CD4-positive, alpha-beta T cell (primary cell): Measurements from ENCODE around the gene CTDSP1. TPM values are rescaled to one million over a fixed set of nuclear protein-coding genes. Genes with fewer than 3 reads are reported as not detected.

Experiments
- ATAC-seq: fragments of 200-7000 bp; cut with Tn5 transposase; one replicate; pipeline ENCODE4 v1.10.0; 2022; ENCODE audit warnings: mild to moderate bottlenecking; ENCODE audit not compliant: poor library complexity
- CTCF ChIA-PET: fragments of 350-600 bp; sonication (Branson Sonifier 250); formaldehyde crosslinking; loops from one replicate; lab custom pipeline; 2021; ENCODE audit warnings: antibody characterized with exemption, inconsistent platforms; lab: Charles Lee
- POLR2A ChIA-PET: fragments of 350-600 bp; sonication (Branson Sonifier 250); formaldehyde crosslinking; loops from one replicate; lab custom pipeline; 2021; ENCODE audit warnings: antibody characterized with exemption, inconsistent platforms; lab: Charles Lee
- DNase-seq, 14 experiments: peaks; one replicate each; pipeline ENCODE4 v3.0.0-alpha.2; 2013 to 2020; ENCODE audit warnings: mixed read lengths in 2 of 14
- H3K27ac ChIP-seq, 2 donors: one replicate each; pipeline versions ENCODE4 v1.5.1 to v1.7.0; 2013; ENCODE audit warnings: low read length in 2 of 2, low read depth in 1 of 2, mild to moderate bottlenecking in 1 of 2
- H3K27me3 ChIP-seq, 2 experiments: 1 replicate in 1 of 2; 2 replicates in 1 of 2; pipeline versions ENCODE4 v1.6.1 to v1.7.0; 2013; ENCODE audit warnings: low read length in 2 of 2, control low read depth in 1 of 2, mild to moderate bottlenecking in 1 of 2, moderate library complexity in 1 of 2; ENCODE audit not compliant: insufficient read depth in 2 of 2, control insufficient read depth in 1 of 2
- H3K36me3 ChIP-seq: one replicate; pipeline ENCODE4 v1.6.1; 2013; ENCODE audit warnings: low read length, control low read depth; ENCODE audit not compliant: insufficient read depth
- H3K4me1 ChIP-seq: one replicate; pipeline ENCODE4 v1.6.1; 2013; ENCODE audit warnings: low read length, control low read depth; ENCODE audit not compliant: insufficient read depth
- H3K4me3 ChIP-seq: one replicate; pipeline ENCODE4 v1.5.1; 2013; ENCODE audit warnings: mild to moderate bottlenecking, low read length, moderate library complexity
- H3K9me3 ChIP-seq, 2 experiments: 1 replicate in 1 of 2; 2 replicates in 1 of 2; pipeline versions ENCODE4 v1.6.1 to v1.7.0; 2013; ENCODE audit warnings: low read length in 2 of 2, mild to moderate bottlenecking in 2 of 2, control low read depth in 1 of 2, moderate library complexity in 1 of 2; ENCODE audit not compliant: control insufficient read depth in 1 of 2, insufficient read depth in 1 of 2
- H3K27ac Mint-ChIP-seq: one replicate; pipeline ENCODE4 v1.8.0; 2020; ENCODE audit warnings: mixed read lengths
- H3K27me3 Mint-ChIP-seq: one replicate; pipeline ENCODE4 v1.8.0; 2021; ENCODE audit warnings: mixed read lengths
- H3K36me3 Mint-ChIP-seq: one replicate; pipeline ENCODE4 v1.8.0; 2021; ENCODE audit warnings: low read depth, mixed read lengths
- H3K4me1 Mint-ChIP-seq: one replicate; pipeline ENCODE4 v1.8.0; 2021; ENCODE audit warnings: low read depth, mixed read lengths
- H3K4me3 Mint-ChIP-seq: one replicate; pipeline ENCODE4 v1.8.0; 2020; ENCODE audit warnings: mild to moderate bottlenecking, mixed read lengths
- H3K9me3 Mint-ChIP-seq: one replicate; pipeline ENCODE4 v1.8.0; 2020; ENCODE audit warnings: mixed read lengths
- intact Hi-C, 2 experiments: fragments of 100-400 bp; cut with DNase I in 1 of 2; cut with micrococcal nuclease in 1 of 2; formaldehyde crosslinking; loops; one replicate each; pipeline versions ENCODE4 v1.15.1 to v1.9.0; 2023 to 2025; cut with DNase I, micrococcal nuclease
- total RNA-seq, 174 experiments: library from RNA in 2 of 174; stranded (reverse) in 2 of 174; gene quantifications; one replicate each; pipeline ENCODE4 v1.2.3 and lab custom pipeline; 2021 to 2026
- TF ChIP-seq, protein P1 (sequence below): fragments of 200-600 bp; IDR thresholded peaks from one replicate; pipeline ENCODE4 v1.8.0; 2022; ENCODE audit warnings: antibody characterized with exemption, mild to moderate bottlenecking

The CTDSP1 gene
- total RNA-seq, 2 experiments from 2014 or later, result 70.5 to 76.8 TPM

DNA sequence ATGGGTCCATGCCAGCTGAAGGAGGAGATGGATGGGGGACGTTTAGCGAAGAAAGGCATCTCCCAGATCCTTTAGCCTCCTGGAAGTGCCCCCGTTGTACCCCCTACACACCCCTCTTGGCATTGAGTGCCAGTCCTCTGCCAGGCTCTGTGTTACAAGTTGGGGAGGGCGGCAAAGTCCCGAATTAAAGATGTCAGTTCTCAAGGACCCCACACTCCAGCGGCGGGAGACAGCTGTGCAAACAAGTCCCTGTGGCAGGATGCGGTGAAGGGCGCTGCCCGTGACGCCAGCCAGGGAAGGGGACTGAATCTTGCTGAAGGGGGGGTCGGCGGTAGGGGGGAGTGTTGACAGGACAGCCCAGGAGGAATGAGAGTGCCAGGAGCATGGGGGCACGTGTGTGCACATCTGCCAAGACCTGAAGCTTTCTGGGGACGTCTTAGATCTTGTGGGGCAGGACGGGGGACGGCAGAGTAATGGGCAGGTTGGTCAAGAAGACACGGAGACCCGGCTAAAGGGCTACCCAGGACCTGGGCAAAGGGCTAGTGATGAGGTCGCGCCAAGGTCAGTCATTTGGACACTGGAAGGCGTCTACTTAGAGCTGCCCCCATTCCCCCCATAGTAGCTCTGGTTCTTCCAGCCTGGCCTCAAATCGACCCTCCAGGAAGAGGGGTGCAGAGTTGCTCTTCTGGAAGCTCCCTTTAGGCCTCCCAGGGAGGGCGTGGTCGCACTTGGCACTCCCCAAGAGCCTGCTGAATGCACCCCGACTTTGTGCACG lies 2.8 kb upstream of the CTDSP1 start:
- Mint-ChIP-seq H3K36me3 (peaks cover 32% of the 10 kb centered on the region), H3K4me3 (peak overlapping the region; percentile 94), H3K27me3 (no peaks in the 10 kb centered on the region), H3K4me1 (peaks cover 48% of the 10 kb centered on the region), H3K27ac (peak overlapping the region; percentile 99), H3K9me3 (no peaks in the 10 kb centered on the region)
- peak; percentile 28 for ATAC-seq
- ChIA-PET CTCF (interaction anchor here (0.6 to 3.2 kb wide), 22 partner anchors 7 to 313 kb away, joined by 3 to 22 read pairs (median 5); partner anchors contain the start of genes AAMP, CATIP, CXCR1 and PNKD), POLR2A (interaction anchor here (0.6 to 4.9 kb wide), 25 partner anchors 8 to 991 kb away, joined by 3 to 74 read pairs (median 4); partner anchors contain the start of genes AAMP, ANKZF1, ARPC2 and ATG9A)
- H3K9me3 ChIP-seq, result no peaks in the 10 kb centered on the region
- peaks cover 66% of the 10 kb centered on the region for H3K4me1 ChIP-seq
- peaks cover 6% of the 10 kb centered on the region for H3K36me3 ChIP-seq
- H3K4me3 ChIP-seq, result peak overlapping the region; percentile 71
- TF ChIP-seq, protein P1, sequence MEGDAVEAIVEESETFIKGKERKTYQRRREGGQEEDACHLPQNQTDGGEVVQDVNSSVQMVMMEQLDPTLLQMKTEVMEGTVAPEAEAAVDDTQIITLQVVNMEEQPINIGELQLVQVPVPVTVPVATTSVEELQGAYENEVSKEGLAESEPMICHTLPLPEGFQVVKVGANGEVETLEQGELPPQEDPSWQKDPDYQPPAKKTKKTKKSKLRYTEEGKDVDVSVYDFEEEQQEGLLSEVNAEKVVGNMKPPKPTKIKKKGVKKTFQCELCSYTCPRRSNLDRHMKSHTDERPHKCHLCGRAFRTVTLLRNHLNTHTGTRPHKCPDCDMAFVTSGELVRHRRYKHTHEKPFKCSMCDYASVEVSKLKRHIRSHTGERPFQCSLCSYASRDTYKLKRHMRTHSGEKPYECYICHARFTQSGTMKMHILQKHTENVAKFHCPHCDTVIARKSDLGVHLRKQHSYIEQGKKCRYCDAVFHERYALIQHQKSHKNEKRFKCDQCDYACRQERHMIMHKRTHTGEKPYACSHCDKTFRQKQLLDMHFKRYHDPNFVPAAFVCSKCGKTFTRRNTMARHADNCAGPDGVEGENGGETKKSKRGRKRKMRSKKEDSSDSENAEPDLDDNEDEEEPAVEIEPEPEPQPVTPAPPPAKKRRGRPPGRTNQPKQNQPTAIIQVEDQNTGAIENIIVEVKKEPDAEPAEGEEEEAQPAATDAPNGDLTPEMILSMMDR, result no peak
- peak overlapping the region; percentile 93 to 96 for H3K27ac ChIP-seq
- DNase-seq, result peak; percentile 58 to 92 (median 78)
- intact Hi-C loops, result loop anchor here (1.0 to 10.0 kb wide), 10 partner anchors 9 to 780 kb away; partner anchors contain the start of genes AAMP (in 2 of the 2), PNKD (in 2 of the 2), ARPC2 (in 1 of the 2) and CATIP (in 1 of the 2)
- H3K27me3 ChIP-seq, result no peaks in the 10 kb centered on the region

DNA sequence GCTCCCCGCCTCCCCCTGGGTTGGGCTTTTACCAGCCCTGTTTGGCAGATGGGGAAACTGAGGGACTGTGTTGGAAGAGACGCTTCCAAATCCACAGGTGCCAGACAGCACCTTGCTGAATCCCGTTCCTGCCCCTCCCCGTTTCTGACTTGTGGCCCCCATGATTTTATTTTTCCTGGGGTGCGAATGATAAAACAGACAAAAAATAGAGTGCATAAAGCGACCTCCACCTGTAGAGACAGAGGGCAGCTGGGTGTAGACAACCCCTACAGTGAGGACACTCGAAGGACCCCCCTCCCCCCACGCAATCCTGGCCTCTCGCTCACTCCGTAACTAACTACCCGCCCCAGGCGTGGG lies 2.2 kb upstream of the CTDSP1 start:
- intact Hi-C loops, result loop anchor here (5.0 to 10.0 kb wide), 6 partner anchors 40 to 780 kb away; partner anchors contain the start of genes ARPC2 (in 1 of the 2), CATIP (in 1 of the 2), CNPPD1 (in 1 of the 2) and RETREG2 (in 1 of the 2)
- Histone ChIP-seq H3K36me3 (peaks cover 11% of the 10 kb centered on the region), H3K4me1 (peaks cover 72% of the 10 kb centered on the region), H3K9me3 (no peaks in the 10 kb centered on the region), H3K4me3 (peak overlapping the region; percentile 71), H3K27ac (peak overlapping the region; percentile 93 to 96), H3K27me3 (no peaks in the 10 kb centered on the region)
- Mint-ChIP-seq H3K4me1 (peaks cover 51% of the 10 kb centered on the region), H3K27me3 (no peaks in the 10 kb centered on the region), H3K36me3 (peaks cover 37% of the 10 kb centered on the region), H3K9me3 (no peaks in the 10 kb centered on the region), H3K4me3 (peak overlapping the region; percentile 94), H3K27ac (peak overlapping the region; percentile 99)
- POLR2A ChIA-PET, result interaction anchor here (0.7 to 4.9 kb wide), 13 partner anchors 9 to 857 kb away, joined by 3 to 74 read pairs (median 12); partner anchors contain the start of genes AAMP, ANKZF1, ARPC2 and ATG9A
- TF ChIP-seq, protein P1, result no peak
- ATAC-seq (no peak), DNase-seq (peak in 1 of 14 experiments; percentile 38)
- CTCF ChIA-PET, result interaction anchor here (1.7 to 3.2 kb wide), 2 partner anchors 111 to 313 kb away, joined by 5 to 22 read pairs; partner anchors contain the start of gene TTLL4

DNA sequence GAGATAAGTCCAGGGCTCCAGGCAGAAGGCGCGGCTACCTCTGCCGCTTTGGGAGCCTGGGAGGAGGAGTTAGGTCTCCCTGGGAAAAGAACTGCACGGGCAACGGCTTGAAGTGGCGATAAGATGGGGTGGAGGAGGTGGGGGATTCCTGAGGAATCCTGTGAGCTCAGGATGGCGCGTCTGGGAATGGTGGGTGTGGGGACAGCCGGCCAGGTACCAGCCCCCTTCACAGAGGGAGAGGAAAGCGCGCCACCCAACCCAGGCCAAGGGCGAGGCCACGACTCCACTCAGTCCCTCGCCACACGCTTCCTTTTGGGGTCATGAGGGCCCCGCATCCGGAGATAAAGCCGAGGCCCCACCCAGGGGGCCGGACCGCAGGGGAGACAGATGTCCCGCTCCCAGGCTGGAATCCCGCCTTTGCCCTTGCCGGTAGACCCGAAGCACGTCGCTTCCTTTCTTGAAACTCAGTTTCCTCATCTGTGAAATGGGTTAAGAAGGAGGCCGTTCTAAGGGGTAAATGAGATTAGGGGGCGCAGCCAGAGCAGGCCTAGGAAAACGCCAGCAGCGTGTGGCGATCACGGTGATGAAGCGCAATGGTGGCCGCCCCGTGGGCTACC lies 1.7 kb upstream of the CTDSP1 start:
- ATAC-seq (no peak), DNase-seq (peak in 10 of 14 experiments; percentile 33 to 79 (median 49))
- Histone ChIP-seq H3K9me3 (no peaks in the 10 kb centered on the region), H3K36me3 (peaks cover 16% of the 10 kb centered on the region), H3K4me1 (peaks cover 76% of the 10 kb centered on the region), H3K4me3 (peak overlapping the region; percentile 71), H3K27ac (peak overlapping the region; percentile 93 to 96), H3K27me3 (no peaks in the 10 kb centered on the region)
- intact Hi-C loops, result loop anchor here (2.0 to 10.0 kb wide), 7 partner anchors 41 to 779 kb away; partner anchors contain the start of genes ARPC2 (in 1 of the 2), CATIP (in 1 of the 2), CNOT9 (in 1 of the 2) and CNPPD1 (in 1 of the 2)
- TF ChIP-seq, protein P1, result no peak
- ChIA-PET POLR2A (interaction anchor here (0.7 to 4.9 kb wide), 11 partner anchors 9 to 857 kb away, joined by 3 to 74 read pairs (median 23); partner anchors contain the start of genes AAMP, ANKZF1, ATG9A and BCS1L), CTCF (interaction anchor here (3.2 kb wide), 1 partner anchor 111 kb away, joined by 22 read pairs; no protein-coding TSS in a partner anchor)
- no peaks in the 10 kb centered on the region for H3K9me3 Mint-ChIP-seq
- H3K27me3 Mint-ChIP-seq, result no peaks in the 10 kb centered on the region
- H3K4me3 Mint-ChIP-seq, result peak overlapping the region; percentile 94
- H3K4me1 Mint-ChIP-seq, result peaks cover 51% of the 10 kb centered on the region
- H3K27ac Mint-ChIP-seq, result peak overlapping the region; percentile 99
- peaks cover 40% of the 10 kb centered on the region for H3K36me3 Mint-ChIP-seq
